ENCODE results near the gene PCDHGA8.

PCDHGA8 gene

DNA sequence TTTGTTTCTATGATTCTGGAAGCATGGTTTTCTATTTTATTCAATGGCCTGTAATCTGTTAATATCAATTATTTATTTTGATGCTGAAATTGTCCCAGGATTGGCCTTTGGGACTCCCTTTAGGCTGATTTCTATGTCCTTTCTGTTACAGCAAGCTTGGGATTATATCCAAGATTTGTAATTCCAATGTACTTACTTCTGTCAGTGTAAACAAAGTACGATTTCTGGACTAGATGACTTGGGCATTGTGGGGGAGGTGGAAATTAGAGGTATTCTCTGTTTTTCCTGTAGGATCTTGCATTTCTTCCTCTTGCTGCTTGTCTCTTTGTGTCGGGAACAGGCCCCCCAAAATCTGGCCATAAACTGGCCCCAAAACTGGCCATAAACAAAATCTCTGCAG is 41.6 kb downstream of the PCDHGA8 start:
- DNase-seq (ENCODE audit: low spot score) = no peak

- no peak for DNase-seq (ENCODE audit: low spot score)
Measured at GRCh38 chr5:141437221-141437620, 44.8 kb downstream of the PCDHGA8 start.

- DNase-seq (ENCODE audit: low spot score) = no peak
Measured at GRCh38 chr5:141439411-141440141, 47.1 kb downstream of the PCDHGA8 start.

- no peak for DNase-seq (ENCODE audit: low spot score)
Measured at GRCh38 chr5:141440341-141440740, 47.9 kb downstream of the PCDHGA8 start.

- no peak for DNase-seq (ENCODE audit: low spot score)
Measured at GRCh38 chr5:141441571-141442170, 49.2 kb downstream of the PCDHGA8 start.
